Type B pancreatic cell (in vitro differentiated cells): Measurements from ENCODE around the gene SOX5. TPM values are rescaled to one million over a fixed set of nuclear protein-coding genes. Genes with fewer than 3 reads are reported as not detected.

ENCODE experiments used
- DNase-seq: peaks from one replicate; pipeline ENCODE4 v3.0.0; 2021; ENCODE audit warnings: mixed read lengths; ENCODE audit not compliant: unreplicated experiment; ENCODE audit errors: extremely low spot score
- H3K27ac Mint-ChIP-seq: 2 replicates; pipeline ENCODE4 v1.8.0; 2021; ENCODE audit warnings: mild to moderate bottlenecking, mixed read lengths
- H3K27me3 Mint-ChIP-seq: 2 replicates; pipeline ENCODE4 v1.8.0; 2021; ENCODE audit warnings: mixed read lengths
- H3K36me3 Mint-ChIP-seq: 2 replicates; pipeline ENCODE4 v1.8.0; 2021; ENCODE audit warnings: mixed read lengths
- H3K4me1 Mint-ChIP-seq: one replicate; pipeline ENCODE4 v1.8.0; 2021; ENCODE audit warnings: mixed read lengths; ENCODE audit not compliant: unreplicated experiment
- H3K4me3 Mint-ChIP-seq: 2 replicates; pipeline ENCODE4 v1.8.0; 2021; ENCODE audit warnings: mild to moderate bottlenecking, mixed read lengths
- H3K9me3 Mint-ChIP-seq: 2 replicates; pipeline ENCODE4 v1.8.0; 2021; ENCODE audit warnings: mixed read lengths
- CTCF ChIP-seq: fragments of 200-600 bp; sonication (generic); conservative IDR thresholded peaks from 2 replicates; pipeline ENCODE4 v1.5.0; 2021; ENCODE audit warnings: antibody characterized with exemption, mild to moderate bottlenecking
- total RNA-seq: library from RNA; stranded (reverse); gene quantifications from 2 replicates; pipeline ENCODE4 v1.2.1, GENCODE V29; 2021; ENCODE audit warnings: low replicate concordance

The SOX5 gene
- total RNA-seq, 1 donor from 2014 or later: 32.8 TPM

GRCh38 chr12:23694920-23695319 is 254.6 kb downstream of the SOX5 start:
- Mint-ChIP-seq H3K36me3 (peaks cover 4% of the 10 kb centered on the region), H3K4me1 (no peaks in the 10 kb centered on the region), H3K9me3 (no peaks in the 10 kb centered on the region), H3K27ac (no peak overlapping the region), H3K4me3 (no peak overlapping the region), H3K27me3 (no peaks in the 10 kb centered on the region)
- DNase-seq: no peak
- no peak for TF ChIP-seq CTCF

GRCh38 chr12:23694307-23694706 is 255.2 kb downstream of the SOX5 start:
- H3K9me3 Mint-ChIP-seq: no peaks in the 10 kb centered on the region
- no peaks in the 10 kb centered on the region for H3K27me3 Mint-ChIP-seq
- no peak for TF ChIP-seq CTCF
- H3K4me3 Mint-ChIP-seq: no peak overlapping the region
- no peak for DNase-seq
- H3K36me3 Mint-ChIP-seq: peaks cover 4% of the 10 kb centered on the region
- H3K27ac Mint-ChIP-seq: no peak overlapping the region
- no peaks in the 10 kb centered on the region for H3K4me1 Mint-ChIP-seq

- H3K4me3 Mint-ChIP-seq: no peak overlapping the region
- no peaks in the 10 kb centered on the region for H3K9me3 Mint-ChIP-seq
- no peak overlapping the region for H3K27ac Mint-ChIP-seq
- no peak for DNase-seq
- H3K27me3 Mint-ChIP-seq: no peaks in the 10 kb centered on the region
- no peak for TF ChIP-seq CTCF
- H3K36me3 Mint-ChIP-seq: peaks cover 4% of the 10 kb centered on the region
- no peaks in the 10 kb centered on the region for H3K4me1 Mint-ChIP-seq
Measured at GRCh38 chr12:23687947-23688346, 261.5 kb downstream of the SOX5 start.

- H3K27ac Mint-ChIP-seq: no peak overlapping the region
- no peaks in the 10 kb centered on the region for H3K27me3 Mint-ChIP-seq
- peaks cover 4% of the 10 kb centered on the region for H3K36me3 Mint-ChIP-seq
- TF ChIP-seq CTCF: no peak
- DNase-seq: no peak
- no peak overlapping the region for H3K4me3 Mint-ChIP-seq
- H3K9me3 Mint-ChIP-seq: no peaks in the 10 kb centered on the region
- no peaks in the 10 kb centered on the region for H3K4me1 Mint-ChIP-seq
Measured at GRCh38 chr12:23686095-23686494, 263.4 kb downstream of the SOX5 start.

GRCh38 chr12:23684121-23684520 is 265.3 kb downstream of the SOX5 start:
- no peak for TF ChIP-seq CTCF
- no peak overlapping the region for H3K4me3 Mint-ChIP-seq
- DNase-seq: no peak
- peaks cover 3% of the 10 kb centered on the region for H3K36me3 Mint-ChIP-seq
- H3K4me1 Mint-ChIP-seq: no peaks in the 10 kb centered on the region
- H3K9me3 Mint-ChIP-seq: no peaks in the 10 kb centered on the region
- H3K27ac Mint-ChIP-seq: no peak overlapping the region
- no peaks in the 10 kb centered on the region for H3K27me3 Mint-ChIP-seq

GRCh38 chr12:23681237-23681636 is 268.2 kb downstream of the SOX5 start:
- no peaks in the 10 kb centered on the region for H3K9me3 Mint-ChIP-seq
- TF ChIP-seq CTCF: no peak
- no peaks in the 10 kb centered on the region for H3K4me1 Mint-ChIP-seq
- H3K27me3 Mint-ChIP-seq: no peaks in the 10 kb centered on the region
- no peak overlapping the region for H3K4me3 Mint-ChIP-seq
- H3K36me3 Mint-ChIP-seq: peaks cover 3% of the 10 kb centered on the region
- DNase-seq: no peak
- H3K27ac Mint-ChIP-seq: no peak overlapping the region
